GM12892 (cell line): ENCODE results near the gene SMYD4.

ENCODE experiments used
- DNase-seq: peaks from one replicate; pipeline ENCODE4 v3.0.0; 2011; ENCODE audit not compliant: insufficient read length
- FAIRE-seq: peaks from 2 replicates; lab custom pipeline; 2011; peaks lifted over from hg19 to GRCh38; lab: Jason Lieb, UNC
- POLR2A ChIP-seq: IDR thresholded peaks from 2 replicates; pipeline ENCODE4 v1.6.1; 2011; ENCODE audit warnings: low read depth, low read length, control low read depth
- POLR2AphosphoS5 ChIP-seq: IDR thresholded peaks from 2 replicates; pipeline ENCODE4 v1.6.1; 2011; ENCODE audit warnings: low read depth, low read length, control low read depth
- TAF1 ChIP-seq: IDR thresholded peaks from 2 replicates; pipeline ENCODE4 v1.6.1; 2011; ENCODE audit warnings: low read depth, mild to moderate bottlenecking, control low read depth, low read length, borderline replicate concordance

SMYD4 gene

DNA sequence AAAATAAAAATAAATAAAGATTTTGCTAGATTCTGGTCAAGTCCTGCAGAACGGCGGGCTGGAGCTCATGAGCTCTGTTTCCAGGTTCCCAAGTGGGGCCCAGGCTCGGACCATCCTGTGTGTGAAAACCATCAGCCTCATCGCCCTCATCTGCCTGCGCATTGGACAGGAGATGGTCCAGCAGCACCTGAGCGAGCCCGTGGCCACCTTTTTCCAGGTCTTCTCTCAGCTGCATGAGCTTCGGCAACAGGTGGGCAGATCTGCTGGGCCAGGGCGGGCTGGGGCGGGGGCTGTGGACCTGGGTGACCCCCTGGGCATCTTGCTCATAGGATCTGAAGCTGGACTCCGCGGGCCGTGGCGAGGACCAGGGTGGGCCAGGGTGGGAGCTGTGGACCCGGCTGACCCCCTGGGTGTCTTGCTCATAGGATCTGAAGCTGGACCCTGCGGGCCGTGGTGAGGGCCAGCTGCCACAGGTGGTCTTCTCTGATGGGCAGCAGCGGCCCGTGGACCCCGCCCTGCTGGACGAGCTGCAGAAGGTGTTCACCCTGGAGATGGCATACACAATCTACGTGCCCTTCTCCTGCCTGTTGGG is 97.4 kb downstream of the SMYD4 start:
- FAIRE-seq (no peak), DNase-seq (no peak)
- TF ChIP-seq POLR2AphosphoS5 = no peak
- TF ChIP-seq POLR2A = no peak
- no peak for TF ChIP-seq TAF1

DNA sequence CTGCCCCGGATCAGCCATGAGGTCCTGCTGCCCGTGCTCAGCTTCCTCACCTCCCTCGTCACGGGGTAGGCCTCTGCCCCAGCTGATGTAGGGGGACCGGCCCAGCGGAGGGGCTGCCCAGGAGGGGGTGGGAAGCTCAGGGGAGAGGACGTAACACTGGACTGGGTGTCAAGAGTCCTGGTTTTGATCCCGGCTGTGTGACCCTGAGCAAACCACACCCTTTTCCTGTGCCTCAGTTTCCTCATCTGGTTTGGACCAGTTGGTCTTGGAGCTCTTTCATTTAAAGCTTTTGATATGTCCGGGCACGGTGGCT is 98.6 kb downstream of the SMYD4 start:
- no peak for FAIRE-seq
- no peak for TF ChIP-seq TAF1
- TF ChIP-seq POLR2AphosphoS5 = no peak
- TF ChIP-seq POLR2A = no peak
- no peak for DNase-seq

DNA sequence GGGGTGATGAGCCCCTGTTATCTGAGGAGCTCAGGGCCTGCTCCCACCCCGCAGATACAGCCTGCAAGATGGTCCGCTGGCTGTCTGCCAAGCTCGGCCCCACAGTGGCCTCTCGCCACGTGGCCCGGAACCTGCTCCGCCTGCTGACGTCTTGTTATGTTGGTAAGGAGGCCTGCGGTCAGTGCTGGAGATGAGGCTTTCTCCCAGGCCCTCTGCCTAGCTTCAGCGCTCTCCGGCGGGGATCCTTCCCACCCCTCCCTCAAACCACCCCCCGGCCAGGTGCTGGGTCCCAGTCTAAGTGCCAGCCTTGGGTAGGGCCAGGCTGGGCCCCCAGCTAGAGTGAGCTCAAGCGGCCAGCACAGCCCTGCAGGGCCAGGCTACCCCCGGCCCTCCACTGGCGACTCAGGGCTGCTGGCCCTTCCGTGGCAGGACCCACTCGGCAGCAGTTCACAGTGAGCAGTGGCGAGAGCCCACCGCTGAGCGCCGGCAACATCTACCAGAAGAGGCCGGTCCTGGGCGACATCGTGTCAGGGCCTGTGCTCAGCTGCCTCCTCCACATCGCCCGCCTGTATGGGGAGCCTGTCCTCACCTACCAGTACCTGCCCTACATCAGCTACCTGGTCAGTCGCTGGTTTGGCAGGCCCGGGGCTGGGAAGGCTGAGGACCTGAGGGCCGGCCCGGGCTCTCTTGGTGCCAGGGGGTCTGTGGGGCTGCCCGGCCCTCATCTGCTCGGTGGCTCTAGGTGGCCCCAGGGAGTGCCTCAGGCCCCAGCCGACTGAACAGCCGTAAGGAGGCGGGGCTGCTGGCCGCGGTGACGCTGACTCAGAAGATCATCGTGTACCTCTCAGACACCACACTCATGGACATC is 99.1 kb downstream of the SMYD4 start:
- TF ChIP-seq POLR2AphosphoS5 = no peak
- TF ChIP-seq TAF1 = no peak
- no peak for FAIRE-seq
- no peak for DNase-seq

DNA sequence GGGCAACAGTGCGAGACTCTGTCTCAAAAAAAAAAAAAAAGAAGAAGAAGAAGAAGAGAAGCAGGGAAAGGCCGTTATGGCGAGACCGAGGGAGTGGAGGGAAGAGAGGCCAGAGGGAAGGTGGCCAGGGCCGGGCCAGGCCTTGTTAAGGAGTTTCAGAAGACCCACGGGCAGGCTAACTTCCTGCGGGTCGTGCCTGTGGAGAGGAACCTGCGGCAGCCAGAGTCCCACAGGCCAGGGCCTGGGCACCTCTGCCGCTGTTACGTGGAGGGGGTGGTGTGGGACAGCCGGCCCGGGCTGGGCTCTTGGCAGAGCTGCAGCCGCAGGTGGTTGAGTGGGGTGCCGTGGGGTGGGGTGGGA is 99.8 kb downstream of the SMYD4 start:
- TF ChIP-seq POLR2A (no peak), POLR2AphosphoS5 (no peak), TAF1 (no peak)
- FAIRE-seq (no peak), DNase-seq (no peak)
